KG1 (cell line): ENCODE data around the gene FOXRED2.
"Not testable (repeated sequence)": the region's sequence is repeated elsewhere in the genome, so short reads cannot be mapped to it uniquely, and the experiment has no call there.

Source experiments
- DNase-seq: peaks from one replicate; lab custom pipeline; 2025; lab: John Stamatoyannopoulos, UW

The FOXRED2 gene

GRCh38 chr22:36469094-36469710 is 37.6 kb downstream of the FOXRED2 start:
- DNase-seq: no peak

GRCh38 chr22:36467946-36468345 is 38.9 kb downstream of the FOXRED2 start:
- DNase-seq: peak; percentile 49

DNA sequence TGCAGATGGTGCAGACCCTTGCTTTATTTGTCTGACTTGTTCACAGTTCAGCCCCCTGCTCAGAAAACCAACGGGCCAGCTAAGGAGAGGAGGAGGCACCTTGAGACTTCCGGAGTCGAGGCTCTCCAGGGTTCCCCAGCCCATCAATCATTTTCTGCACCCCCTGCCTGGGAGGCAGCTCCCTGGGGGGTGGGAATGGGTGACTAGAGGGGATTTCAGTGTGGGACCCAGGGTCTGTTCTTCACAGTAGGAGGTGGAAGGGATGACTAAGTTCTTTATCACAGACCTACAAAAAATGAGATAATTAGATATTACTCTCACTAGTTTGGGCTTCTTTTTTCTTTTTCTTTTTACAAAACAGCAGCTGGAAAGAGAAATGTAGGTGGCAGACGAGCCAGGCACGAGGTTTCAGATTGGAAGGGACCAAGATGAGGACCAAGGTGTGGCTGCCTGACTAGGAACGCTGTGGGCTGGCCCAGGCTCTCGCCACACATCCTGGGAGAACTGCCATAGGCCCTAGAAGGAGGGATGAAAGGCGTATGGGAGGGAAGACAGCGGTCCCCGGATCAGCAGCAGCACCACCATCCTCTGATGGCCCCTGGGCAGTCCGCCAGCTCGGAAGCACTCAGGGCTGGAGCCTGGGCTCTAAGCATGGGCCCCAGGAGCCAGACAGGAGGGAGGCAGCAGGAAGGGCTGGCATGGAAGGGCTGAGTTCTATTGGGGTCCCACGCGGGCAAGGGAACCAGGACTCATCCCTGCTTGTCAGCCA is 39.6 kb downstream of the FOXRED2 start:
- DNase-seq: no peak

GRCh38 chr22:36466258-36466657 is 40.6 kb downstream of the FOXRED2 start:
- DNase-seq: no peak

DNA sequence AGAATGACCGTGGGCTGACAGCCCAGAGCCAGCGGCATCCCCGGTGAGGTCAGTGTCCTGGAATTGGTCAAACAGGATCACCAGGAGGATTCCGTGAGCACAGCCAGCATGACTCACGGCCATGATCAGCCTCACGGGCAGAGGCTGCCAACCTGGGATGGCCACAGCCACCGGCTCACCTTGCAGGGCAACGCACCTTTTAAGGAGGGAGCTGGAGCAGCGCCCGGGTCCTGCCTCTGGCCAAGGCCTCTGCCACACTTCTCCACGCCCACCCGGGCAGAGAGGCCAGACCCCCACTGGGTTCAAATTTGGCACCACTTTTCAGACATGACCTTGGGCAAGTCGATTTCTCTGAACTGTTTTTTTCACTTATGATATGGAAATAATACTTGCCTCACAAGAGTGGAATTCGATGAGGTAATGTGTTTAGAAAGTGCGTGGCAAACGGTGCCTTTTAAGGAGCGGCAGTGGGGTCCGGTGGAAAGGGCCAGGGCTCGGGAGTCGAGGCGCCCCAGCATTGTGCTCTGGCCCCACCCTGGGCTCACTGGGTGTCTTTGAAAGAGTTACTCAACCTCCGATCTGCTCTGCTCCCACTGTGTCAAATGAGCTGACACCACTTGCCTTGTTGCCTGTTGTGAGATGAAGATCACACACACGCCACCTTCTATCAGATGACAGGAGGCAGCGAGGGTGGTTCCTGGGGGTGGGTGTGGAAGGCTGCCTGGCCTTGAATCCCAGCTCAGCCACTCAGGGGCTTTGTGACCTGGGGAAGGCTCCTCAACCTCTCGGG is 41.4 kb downstream of the FOXRED2 start:
- no peak for DNase-seq

DNA sequence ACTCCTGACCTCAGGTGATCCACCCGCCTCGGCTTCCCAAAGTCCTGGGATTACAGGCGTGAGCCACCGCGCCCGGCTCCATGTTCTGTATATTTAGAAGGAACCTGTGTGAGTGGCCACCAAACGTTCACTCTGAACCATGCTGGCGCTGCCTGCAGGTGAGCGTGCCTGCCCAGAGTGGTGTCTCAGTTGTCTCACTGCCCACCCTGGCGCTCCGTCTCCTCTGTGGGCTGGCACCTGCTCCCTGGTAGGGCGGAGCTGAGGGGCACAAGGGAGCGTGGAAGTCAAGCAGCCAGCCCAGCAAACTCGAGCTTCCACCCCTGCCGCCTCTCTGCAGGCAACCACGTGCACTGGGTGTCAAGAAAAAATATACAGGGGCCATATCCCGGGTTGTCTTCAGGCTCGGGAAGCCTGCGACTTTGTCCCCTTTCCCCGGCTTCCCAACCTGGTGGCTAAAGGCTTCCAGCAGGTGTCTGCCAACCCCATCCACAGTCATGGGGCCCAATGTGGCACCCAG is 42.1 kb downstream of the FOXRED2 start:
- no peak for DNase-seq

- DNase-seq: no peak
Observed at GRCh38 chr22:36463783-36464184, 43.1 kb downstream of the FOXRED2 start.

DNA sequence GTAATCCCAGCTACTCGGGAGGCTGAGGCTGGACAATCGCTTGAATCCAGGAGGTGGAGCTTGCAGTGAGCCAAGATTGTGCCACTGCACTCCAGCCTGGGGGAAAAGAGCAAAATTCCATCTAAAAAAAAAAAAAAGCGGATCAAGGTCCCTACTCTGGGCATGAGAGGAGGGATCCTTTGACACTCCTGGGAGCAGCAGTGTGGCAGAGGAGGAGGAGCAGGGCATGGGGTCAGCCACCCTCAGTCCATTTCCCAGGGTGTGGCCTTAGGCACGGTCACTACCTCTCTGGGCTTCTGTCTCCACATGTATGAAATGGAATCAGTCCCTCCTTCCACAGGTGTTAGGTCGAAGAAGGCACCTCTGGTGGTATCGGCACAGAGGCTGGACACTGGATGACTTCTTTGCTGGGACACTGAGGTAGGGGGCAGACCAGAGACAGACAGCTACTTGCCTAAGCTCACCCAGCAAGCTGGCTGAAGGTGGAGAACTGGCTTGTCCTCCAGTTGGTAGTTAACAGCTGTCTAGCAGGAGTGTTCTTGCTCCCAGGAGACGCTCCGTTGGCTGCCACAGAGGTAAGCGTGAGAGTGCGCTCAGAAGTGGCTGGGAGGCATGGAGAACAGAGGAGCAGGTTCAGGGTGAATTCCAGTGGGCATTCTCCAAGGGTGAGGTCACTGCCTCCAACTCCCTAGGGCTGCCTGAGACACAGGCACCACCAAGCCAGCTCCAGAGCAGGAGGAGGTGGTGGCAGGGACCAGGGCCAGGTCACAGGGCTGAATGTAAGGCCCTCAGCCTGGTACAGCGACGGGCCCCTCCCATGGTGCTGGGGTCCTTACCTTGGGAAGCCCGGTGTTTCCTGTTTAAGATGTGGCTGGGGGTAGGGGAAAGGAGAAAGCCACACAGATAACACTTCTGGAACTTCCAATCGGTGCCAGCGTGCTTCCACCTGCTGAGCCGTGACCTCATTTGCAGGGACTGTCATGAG is 44.9 kb downstream of the FOXRED2 start:
- DNase-seq: no peak

GRCh38 chr22:36460202-36460601 is 46.6 kb downstream of the FOXRED2 start:
- DNase-seq: no peak

DNA sequence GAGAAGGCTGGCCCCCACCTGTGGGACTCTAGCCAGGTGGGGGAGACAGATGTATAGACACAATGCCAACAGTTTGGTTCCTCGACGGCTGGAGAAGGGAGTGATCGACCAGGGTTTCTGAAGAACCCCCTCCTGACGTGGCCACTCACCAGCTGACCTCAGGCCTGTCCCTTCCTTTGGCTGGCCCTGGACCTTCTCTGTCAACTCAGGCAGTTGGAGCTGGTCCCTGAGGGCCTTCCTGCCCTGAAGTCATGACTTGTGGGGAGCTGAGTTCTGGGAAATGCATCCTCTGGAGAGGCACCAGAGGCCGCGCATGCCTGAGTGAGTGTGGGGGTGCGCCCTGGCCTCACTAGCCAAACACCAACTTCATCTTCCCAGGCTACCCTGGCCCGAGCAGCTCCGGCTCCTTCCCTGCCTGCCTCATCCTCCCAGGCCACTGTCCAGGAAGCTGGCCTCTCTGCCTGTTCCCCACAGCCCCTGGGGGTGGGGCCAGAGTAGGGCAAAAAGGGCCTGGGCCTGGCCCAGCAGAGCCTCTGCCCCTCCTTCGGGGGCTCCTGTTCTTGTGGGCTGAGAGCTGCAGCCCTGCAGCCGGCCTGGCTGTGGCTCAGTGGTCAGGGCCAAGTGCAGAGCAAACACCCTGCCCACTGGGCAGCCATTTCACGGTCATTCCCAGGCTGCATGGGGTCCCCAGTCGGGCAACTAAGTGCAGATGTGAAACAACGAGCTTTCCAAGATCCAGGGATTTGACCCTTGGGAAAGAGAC is 49.0 kb downstream of the FOXRED2 start:
- no peak for DNase-seq

GRCh38 chr22:36456464-36456845 is 50.4 kb downstream of the FOXRED2 start:
- no peak for DNase-seq

GRCh38 chr22:36455571-36456463 is 51.0 kb downstream of the FOXRED2 start:
- no peak for DNase-seq

DNA sequence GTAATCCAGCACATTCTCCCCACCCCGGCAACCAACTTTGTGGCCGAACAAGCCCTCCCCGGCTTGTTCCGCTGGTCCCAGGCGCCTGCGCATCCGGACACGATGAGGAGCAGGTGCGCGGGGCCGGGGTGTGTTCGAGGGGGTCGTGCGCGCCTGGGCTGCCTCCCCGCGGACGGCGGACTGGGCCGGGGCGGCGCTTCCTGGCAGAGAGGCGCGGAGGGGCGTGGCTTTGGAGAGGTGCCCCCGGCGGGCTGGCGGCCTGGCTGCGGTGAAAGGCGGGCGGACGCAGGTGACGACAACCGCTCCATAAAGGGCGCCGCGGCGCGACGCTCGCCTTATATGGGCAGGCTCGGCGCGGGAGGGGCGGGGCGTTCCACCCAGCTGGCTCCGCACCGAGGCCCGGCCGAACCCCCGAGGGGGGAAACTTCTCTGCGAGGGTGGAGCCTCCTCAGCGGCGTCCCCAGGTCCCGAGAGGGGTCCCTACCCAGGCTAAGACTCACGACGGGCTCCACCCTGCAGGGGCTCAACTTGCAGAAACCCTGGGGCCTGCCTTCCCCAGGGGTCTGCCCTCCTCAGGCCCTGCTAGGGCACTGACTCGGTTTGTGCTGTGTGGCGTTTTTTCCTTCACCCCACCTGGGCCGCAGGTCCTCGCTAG is 51.8 kb downstream of the FOXRED2 start:
- peak; percentile 85 for DNase-seq

- no peak for DNase-seq
Observed at GRCh38 chr22:36453855-36454378, 52.9 kb downstream of the FOXRED2 start.

DNA sequence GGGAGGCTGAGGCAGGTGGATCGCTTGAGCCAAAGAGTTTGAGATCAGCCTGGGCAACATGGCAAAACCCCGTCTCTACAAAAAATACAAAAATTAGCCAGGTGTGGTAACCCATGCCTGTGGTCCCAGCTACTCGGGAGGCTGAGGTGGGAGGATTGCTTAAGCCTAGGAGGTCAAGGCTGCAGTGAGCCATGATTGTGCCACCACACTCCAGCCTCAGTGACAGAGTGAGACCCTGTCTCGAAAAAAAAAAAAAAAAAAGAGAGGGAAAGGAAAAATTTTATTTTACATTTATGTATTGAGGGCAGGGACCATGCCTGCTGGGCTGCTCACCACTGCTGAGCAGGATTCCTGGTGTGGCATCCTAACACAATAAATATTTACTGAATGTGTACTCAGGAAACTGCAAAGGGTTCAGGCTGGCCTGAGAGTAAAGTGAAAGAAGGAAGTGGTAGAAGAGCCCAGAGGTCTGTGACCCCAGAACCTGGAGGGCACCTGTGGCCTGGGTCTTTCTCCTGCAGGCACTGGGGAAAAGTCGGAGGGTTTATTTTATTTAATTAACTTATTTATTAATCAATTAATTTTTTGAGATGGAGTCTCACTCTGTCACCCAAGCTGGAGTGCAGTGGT is 53.7 kb downstream of the FOXRED2 start:
- DNase-seq: not testable (repeated sequence)

DNA sequence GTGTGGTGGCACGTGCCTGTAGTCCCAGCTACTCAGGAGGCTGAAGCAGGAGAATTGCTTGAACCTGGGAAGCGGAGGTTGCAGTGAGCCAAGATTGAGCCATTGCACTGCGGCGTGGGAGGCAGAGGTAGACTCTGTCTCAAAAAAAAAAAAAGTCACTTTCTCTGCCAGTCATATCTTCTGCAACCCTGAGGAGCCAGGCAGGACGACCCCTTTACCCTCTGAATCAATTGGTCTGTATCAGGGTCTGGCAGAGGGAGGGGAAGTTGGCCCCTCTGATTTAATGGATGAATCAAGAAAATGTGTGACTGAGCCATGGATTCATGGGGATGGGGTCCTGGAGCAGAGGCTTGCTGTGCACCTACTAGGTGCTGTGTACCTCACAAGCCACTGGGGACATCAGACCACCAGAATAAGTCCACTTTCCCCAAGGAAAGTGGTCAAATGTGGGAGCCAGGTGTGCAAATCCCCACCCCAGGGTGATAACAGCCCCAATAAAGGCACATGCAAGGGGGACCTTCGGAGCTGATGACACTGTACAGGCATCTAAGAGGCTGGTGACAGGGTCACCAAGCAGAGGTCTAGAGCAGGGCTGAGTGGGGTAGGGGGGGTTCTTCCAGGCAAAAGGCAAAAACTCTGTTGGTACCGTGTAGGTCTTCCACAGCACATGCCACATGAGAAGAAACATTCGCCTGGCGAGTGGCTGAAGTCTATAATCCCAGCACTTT is 54.4 kb downstream of the FOXRED2 start:
- DNase-seq: no peak

DNA sequence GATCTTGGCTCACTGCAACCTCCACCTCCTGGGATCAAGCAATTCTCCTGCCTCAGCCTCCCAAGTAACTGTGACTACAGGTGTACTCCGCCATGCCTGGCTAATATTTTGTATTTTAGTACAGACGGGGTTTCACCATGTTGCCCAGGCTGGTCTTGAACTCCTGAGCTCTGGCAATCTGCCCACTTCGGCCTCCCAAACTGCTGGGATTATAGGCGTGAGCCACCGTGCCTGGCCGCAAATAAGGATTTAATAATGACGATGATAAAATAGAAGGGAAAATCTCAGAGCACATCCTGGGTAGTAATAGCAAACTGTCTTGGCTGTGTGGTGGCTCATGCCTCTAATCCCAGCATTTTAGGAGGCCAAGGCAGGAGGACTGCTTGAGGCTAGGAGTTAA is 55.9 kb downstream of the FOXRED2 start:
- DNase-seq: not testable (repeated sequence)
